GM21723 (cell line): ENCODE data around the gene MAPK8IP1.
"Not testable (repeated sequence)": the region's sequence is repeated elsewhere in the genome, so short reads cannot be mapped to it uniquely, and the experiment has no call there.

Source experiments
- ATAC-seq: cut with Tn5 transposase; IDR thresholded peaks from one replicate; pipeline ENCODE4 v1.9.1; 2021; ENCODE audit warnings: mild to moderate bottlenecking, moderate library complexity; ENCODE audit not compliant: unreplicated experiment

MAPK8IP1 gene

GRCh38 chr11:45889555-45889954 is 4.1 kb downstream of the MAPK8IP1 start:
- no peak for ATAC-seq

GRCh38 chr11:45889966-45890365 is 4.5 kb downstream of the MAPK8IP1 start:
- ATAC-seq: no peak

- ATAC-seq: no peak
Measured at GRCh38 chr11:45890886-45891550, 5.6 kb downstream of the MAPK8IP1 start.

GRCh38 chr11:45892856-45893255 is 7.4 kb downstream of the MAPK8IP1 start:
- no peak for ATAC-seq

- no peak for ATAC-seq
Measured at GRCh38 chr11:45894555-45895247, 9.2 kb downstream of the MAPK8IP1 start.

GRCh38 chr11:45895553-45896259 is 10.3 kb downstream of the MAPK8IP1 start:
- no peak for ATAC-seq

GRCh38 chr11:45896422-45896984 is 11.1 kb downstream of the MAPK8IP1 start:
- ATAC-seq: no peak

GRCh38 chr11:45897556-45897955 is 12.1 kb downstream of the MAPK8IP1 start:
- no peak for ATAC-seq

GRCh38 chr11:45899086-45899447 is 13.6 kb downstream of the MAPK8IP1 start:
- ATAC-seq: no peak

GRCh38 chr11:45899448-45900174 is 14.2 kb downstream of the MAPK8IP1 start:
- ATAC-seq: peak; percentile 75

- ATAC-seq: not testable (repeated sequence)
Measured at GRCh38 chr11:45900175-45900800, 14.8 kb downstream of the MAPK8IP1 start.

- no peak for ATAC-seq
Measured at GRCh38 chr11:45900916-45901617, 15.6 kb downstream of the MAPK8IP1 start.

- no peak for ATAC-seq
Measured at GRCh38 chr11:45901626-45902025, 16.2 kb downstream of the MAPK8IP1 start.

GRCh38 chr11:45902452-45903380 is 17.3 kb downstream of the MAPK8IP1 start:
- ATAC-seq: no peak

- no peak for ATAC-seq
Measured at GRCh38 chr11:45904309-45904915, 19.0 kb downstream of the MAPK8IP1 start.

- ATAC-seq: no peak
Measured at GRCh38 chr11:45905095-45905494, 19.6 kb downstream of the MAPK8IP1 start.

- ATAC-seq: not testable (repeated sequence)
Measured at GRCh38 chr11:45905576-45905975, 20.1 kb downstream of the MAPK8IP1 start.

- ATAC-seq: no peak
Measured at GRCh38 chr11:45906096-45906682, 20.7 kb downstream of the MAPK8IP1 start.
